Activated T-helper 2 cell treated with anti-CD3 and anti-CD28 coated beads, Interferon-gamma antibody, Interleukin-2, Interleukin-4, amounts not matched to agents 10 μg/mL and 5 μg/mL and 100 μg/mL, durations not matched to agents 14 hours and 24 hours and 36 hours (primary cell): ENCODE results near the gene PSPC1. TPM values are rescaled to one million over a fixed set of nuclear protein-coding genes. Genes with fewer than 3 reads are reported as not detected.
"Not testable (repeated sequence)": the region's sequence is repeated elsewhere in the genome, so short reads cannot be mapped to it uniquely, and the experiment has no call there.

Experiments used
- DNase-seq: peaks from one replicate; pipeline ENCODE4 v3.0.0; 2021; ENCODE audit warnings: low spot score
- H3K27ac Mint-ChIP-seq: one replicate; pipeline ENCODE4 v1.8.0; 2021; ENCODE audit warnings: mixed read lengths
- H3K27me3 Mint-ChIP-seq: one replicate; pipeline ENCODE4 v1.8.0; 2021; ENCODE audit warnings: low read depth, mixed read lengths
- H3K36me3 Mint-ChIP-seq: one replicate; pipeline ENCODE4 v1.8.0; 2021; ENCODE audit warnings: low read depth, mixed read lengths
- H3K4me1 Mint-ChIP-seq: one replicate; pipeline ENCODE4 v1.8.0; 2021; ENCODE audit warnings: low read depth, mixed read lengths
- H3K4me3 Mint-ChIP-seq: one replicate; pipeline ENCODE4 v1.8.0; 2021; ENCODE audit warnings: low read depth, mild to moderate bottlenecking, moderate library complexity, mixed read lengths
- H3K9me3 Mint-ChIP-seq: one replicate; pipeline ENCODE4 v1.8.0; 2021; ENCODE audit warnings: mixed read lengths
- intact Hi-C: fragments of 100-400 bp; cut with micrococcal nuclease; formaldehyde crosslinking; loops from one replicate; pipeline ENCODE4 v1.15.1; 2023
- total RNA-seq: library from RNA; stranded (reverse); gene quantifications from 2 replicates; pipeline ENCODE4 v1.2.3, GENCODE V29; 2022

The PSPC1 gene, protein sequence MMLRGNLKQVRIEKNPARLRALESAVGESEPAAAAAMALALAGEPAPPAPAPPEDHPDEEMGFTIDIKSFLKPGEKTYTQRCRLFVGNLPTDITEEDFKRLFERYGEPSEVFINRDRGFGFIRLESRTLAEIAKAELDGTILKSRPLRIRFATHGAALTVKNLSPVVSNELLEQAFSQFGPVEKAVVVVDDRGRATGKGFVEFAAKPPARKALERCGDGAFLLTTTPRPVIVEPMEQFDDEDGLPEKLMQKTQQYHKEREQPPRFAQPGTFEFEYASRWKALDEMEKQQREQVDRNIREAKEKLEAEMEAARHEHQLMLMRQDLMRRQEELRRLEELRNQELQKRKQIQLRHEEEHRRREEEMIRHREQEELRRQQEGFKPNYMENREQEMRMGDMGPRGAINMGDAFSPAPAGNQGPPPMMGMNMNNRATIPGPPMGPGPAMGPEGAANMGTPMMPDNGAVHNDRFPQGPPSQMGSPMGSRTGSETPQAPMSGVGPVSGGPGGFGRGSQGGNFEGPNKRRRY
- total RNA-seq, result 68.8 and 69.0 TPM in 2 replicates

DNA sequence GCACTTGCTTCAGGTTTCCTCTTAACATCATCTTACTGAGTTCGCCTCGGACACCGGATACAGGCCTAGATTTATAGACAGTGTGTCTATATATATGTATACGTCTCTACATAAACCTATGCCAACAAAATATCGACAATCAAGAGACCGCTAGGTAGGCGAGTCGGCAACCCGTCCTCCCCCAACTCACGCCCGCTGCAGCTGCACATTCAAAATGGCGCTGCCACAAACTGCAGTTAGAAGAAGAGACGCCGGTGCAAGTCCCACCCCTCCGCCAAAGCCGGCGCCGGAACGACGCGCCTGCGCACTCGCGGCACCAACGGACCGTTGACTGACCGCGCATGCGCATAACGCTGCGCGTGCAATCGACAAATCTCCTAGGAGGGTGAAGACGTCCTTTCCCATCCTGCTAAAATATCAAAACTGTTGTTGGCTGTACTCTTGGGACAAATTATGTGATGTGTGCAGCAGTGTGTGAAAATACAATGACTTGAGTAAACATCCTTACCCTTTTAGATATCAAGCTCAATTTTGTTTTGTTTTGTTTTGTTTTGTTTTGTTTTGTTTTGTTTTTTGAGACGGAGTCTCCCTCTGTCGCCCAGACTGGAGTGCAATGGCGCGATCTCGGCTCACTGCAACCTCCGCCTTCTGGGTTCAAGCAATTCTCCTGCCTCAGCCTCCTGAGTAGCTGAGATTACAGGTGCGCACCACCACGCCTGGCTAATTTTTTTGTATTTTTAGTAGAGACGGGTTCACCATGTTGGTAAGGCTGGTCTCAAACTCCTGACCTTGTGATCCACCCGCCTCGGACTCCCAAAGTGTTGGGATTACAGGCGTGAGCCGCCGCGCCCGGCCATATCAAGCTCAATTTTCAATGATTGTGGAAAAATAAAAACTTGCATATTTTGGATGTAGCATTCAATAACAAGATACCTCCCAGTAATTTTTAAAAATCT, at the start of gene PSPC1:
Gene PSPC1 (minus strand): TSS at position 219 of the 956 bp plus-strand sequence. CDS start 188 bp downstream, at position 31.
- not testable (repeated sequence) for H3K9me3 Mint-ChIP-seq, H3K27me3 Mint-ChIP-seq, H3K36me3 Mint-ChIP-seq, H3K4me1 Mint-ChIP-seq
- Mint-ChIP-seq H3K4me3 (peak within 1 kb of the TSS; percentile 93), H3K27ac (peak within 1 kb of the TSS; percentile 97)
- peak; percentile 95 for DNase-seq
- intact Hi-C loops, result loop anchor here (1.0 to 2.0 kb wide), 3 partner anchors 80 to 177 kb away; partner anchors contain the start of genes MPHOSPH8 and ZMYM5

DNA sequence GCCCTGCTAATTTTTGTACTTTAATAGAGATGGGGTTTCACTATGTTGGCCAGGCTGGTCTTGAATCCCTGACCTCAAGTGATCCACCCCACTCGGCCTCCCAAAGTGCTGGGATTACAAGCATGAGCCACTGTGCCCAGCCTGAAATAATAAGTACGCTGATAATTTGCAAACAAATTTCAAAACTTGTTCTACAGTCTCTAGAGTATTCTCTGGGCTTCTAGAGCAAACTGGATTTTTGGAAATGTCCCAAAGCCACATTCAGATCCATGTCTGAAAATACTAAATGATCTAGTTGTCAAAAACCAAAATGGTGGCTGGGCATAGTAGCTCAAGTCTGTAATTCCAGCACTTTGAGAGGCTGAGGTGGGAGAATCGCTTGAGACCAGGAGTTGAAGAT, 39.9 kb upstream of the PSPC1 start:
- Mint-ChIP-seq H3K27ac (no peak overlapping the region), H3K4me3 (no peak overlapping the region), H3K4me1 (no peaks in the 10 kb centered on the region), H3K36me3 (peaks cover 56% of the 10 kb centered on the region), H3K9me3 (no peaks in the 10 kb centered on the region), H3K27me3 (no peaks in the 10 kb centered on the region)
- intact Hi-C loops, result no loop called here
- DNase-seq, result no peak

DNA sequence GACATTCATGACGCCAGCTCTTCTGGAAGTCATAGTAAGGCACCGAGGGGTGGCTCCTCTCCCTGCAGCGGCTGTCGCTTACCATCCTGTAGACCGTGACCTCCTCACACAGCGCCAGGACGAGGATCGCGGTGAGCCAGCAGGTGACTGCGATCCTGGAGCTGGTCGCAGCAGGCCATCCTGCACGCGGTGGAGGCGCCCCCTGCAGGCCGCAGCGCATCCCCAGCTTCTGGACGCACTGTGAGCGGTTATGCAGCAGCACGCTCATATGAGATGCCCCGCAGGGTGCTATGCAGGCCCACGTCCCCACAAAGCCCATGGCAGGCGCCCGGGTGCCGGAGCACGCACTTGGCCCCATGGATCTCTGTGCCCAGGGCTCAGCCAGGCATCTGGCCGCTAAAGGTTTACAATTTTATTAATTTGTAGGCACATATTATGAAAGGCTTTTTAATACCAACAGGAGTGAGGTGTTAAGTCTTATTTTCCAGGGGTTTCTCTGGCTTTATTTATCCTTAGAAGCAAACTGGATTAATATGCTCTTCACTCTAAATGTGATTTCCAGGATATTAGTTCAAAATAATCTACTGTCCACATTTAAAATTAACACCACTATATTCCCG, 35.6 kb upstream of the PSPC1 start:
- Mint-ChIP-seq H3K9me3 (no peaks in the 10 kb centered on the region), H3K27ac (no peak overlapping the region), H3K27me3 (no peaks in the 10 kb centered on the region), H3K4me1 (no peaks in the 10 kb centered on the region), H3K4me3 (no peak overlapping the region), H3K36me3 (peaks cover 36% of the 10 kb centered on the region)
- intact Hi-C loops, result no loop called here
- DNase-seq, result peak; percentile 11

DNA sequence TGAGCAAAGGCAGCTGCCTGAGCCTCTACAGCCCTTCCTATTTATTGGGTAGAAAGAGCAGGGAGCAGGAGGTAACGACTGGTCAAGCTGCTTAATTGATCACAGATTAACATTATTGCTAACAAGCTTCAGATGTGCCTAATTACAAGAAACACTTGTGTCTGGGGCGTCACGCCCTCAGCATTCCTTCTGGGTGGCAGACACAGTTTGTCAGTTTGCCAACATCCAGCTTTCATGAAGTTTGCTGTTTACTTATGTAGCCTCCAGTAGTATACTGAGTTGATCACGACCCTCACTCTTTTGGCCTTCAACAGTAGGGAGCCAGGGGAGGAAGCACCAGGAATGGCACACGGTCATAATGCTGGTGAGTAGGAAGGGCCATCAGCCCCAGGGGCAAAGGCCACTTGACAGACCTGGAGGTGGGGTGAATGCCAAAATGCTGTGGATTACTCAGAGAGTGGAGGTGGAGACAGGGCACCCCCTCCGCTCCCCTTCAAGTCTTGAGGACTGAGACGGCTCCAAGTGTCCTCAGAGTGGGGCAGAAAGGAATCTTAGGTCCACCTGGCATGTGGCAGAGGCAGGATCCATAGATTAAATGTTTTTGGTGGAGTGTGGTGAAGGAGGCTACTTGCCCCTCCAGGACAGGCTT, 34.9 kb upstream of the PSPC1 start:
- Mint-ChIP-seq H3K4me1 (no peaks in the 10 kb centered on the region), H3K36me3 (peaks cover 32% of the 10 kb centered on the region), H3K4me3 (no peak overlapping the region), H3K27me3 (no peaks in the 10 kb centered on the region), H3K27ac (no peak overlapping the region), H3K9me3 (no peaks in the 10 kb centered on the region)
- no peak for DNase-seq
- intact Hi-C loops, result no loop called here

DNA sequence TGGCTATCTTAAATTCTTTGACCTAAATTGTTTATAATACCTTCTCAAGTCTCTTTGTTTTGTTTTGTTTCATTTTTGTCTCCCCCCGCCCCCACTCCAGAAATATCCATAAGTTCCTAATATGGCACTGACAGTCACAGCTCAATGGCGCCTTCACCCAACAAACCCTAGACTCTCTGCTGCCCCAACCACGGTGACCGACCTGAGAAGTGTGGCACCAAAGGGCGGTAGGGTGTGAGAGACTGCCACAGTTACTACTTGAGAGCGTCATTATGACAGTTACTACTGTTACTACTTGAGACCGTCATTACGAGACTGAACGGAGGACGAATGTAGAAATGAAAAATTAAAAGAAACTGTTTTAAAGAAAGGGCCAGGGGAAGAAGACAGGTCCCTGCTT, 34.4 kb upstream of the PSPC1 start:
- Mint-ChIP-seq H3K4me1 (no peaks in the 10 kb centered on the region), H3K9me3 (no peaks in the 10 kb centered on the region), H3K4me3 (no peak overlapping the region), H3K27me3 (no peaks in the 10 kb centered on the region), H3K36me3 (peaks cover 34% of the 10 kb centered on the region), H3K27ac (no peak overlapping the region)
- intact Hi-C loops, result no loop called here
- no peak for DNase-seq

DNA sequence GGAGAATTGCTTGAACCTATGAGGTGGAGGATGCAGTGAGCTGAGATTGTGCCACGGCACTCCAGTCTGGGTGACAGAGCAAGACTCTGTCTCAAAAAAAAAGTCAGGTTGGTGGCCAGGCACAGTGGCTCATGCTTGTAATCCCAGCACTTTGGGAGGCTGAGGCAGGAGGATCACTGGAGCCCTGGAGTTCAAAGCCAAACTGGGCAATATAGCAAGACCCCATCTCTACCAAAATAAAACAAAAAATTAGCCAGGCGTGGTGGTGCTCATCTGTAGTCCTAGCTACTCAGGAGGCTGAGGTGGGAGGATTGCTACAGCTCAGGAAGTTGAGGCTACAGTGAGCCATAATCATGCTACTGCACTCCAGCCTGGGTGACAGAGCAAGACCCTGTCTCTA, 33.1 kb upstream of the PSPC1 start:
- intact Hi-C loops, H3K4me3 Mint-ChIP-seq, H3K27ac Mint-ChIP-seq, DNase-seq, H3K4me1 Mint-ChIP-seq, H3K27me3 Mint-ChIP-seq, H3K9me3 Mint-ChIP-seq: not testable (repeated sequence)
- peaks cover 32% of the 10 kb centered on the region for H3K36me3 Mint-ChIP-seq

DNA sequence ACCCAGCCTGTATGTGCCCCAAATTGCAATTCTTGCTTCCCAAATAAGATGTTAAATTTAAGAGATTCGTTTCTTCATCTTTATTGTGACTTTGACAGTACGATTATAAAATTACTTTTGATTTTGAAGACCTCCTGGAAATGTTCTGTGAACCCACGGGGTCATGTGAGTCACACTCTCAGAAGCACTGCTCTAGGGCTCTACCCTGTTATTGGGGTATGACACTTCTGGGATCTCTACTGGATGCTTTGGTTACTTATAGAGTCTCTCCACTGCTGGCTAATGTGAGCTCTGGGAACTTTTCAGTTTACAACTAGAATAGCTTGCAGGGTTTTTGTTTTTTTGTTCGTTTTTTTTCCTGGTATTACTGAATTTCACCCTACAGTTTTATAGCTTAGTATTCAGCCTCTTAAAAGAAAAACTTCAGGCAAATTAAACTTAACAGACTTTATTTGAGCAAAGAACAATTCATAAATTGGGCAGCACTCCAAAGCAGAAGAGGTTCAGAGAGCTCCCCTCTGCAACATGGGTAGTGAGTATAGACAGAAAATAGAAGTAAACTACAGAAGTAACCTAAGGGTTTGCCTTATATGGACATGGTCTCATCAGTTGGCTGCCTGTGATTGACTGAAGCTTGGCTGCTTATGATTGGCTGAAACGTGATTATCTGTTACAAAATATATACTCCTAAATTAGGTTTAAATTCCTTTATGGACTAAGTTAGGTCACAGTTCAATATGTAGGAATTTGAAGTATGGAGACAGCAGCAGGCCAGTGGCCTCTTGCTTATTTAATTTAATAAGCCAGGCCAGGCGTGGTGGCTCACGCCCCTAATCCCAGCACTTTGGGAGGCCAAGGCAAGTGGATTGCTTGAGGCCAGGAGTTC, 28.5 kb upstream of the PSPC1 start:
- Mint-ChIP-seq H3K9me3 (no peaks in the 10 kb centered on the region), H3K4me3 (no peak overlapping the region), H3K27ac (no peak overlapping the region), H3K36me3 (peaks cover 8% of the 10 kb centered on the region), H3K27me3 (no peaks in the 10 kb centered on the region), H3K4me1 (peaks cover 4% of the 10 kb centered on the region)
- DNase-seq, result no peak
- intact Hi-C loops, result no loop called here

DNA sequence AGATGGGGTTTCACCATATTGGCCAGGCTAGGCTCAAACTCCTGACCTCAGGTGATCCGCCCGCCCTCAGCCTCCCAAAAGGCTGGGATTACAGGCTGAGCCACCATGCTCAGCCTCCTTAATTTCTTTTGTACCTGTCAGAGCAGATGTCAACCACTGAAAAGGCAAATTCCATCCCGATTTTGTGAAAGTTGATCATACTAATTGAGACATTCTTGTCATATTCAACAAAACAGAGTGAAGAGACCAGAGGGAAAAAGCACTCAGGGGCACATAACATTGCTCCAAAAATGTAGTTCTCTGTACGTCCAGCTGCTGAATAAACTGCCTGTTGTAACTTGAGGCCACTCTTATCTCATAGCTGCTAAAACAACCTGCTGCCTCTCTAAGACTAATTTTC, 27.4 kb upstream of the PSPC1 start:
- DNase-seq, result no peak
- H3K4me3 Mint-ChIP-seq, result no peak overlapping the region
- H3K9me3 Mint-ChIP-seq, result no peaks in the 10 kb centered on the region
- no peaks in the 10 kb centered on the region for H3K27me3 Mint-ChIP-seq
- peaks cover 4% of the 10 kb centered on the region for H3K4me1 Mint-ChIP-seq
- no peak overlapping the region for H3K27ac Mint-ChIP-seq
- peaks cover 8% of the 10 kb centered on the region for H3K36me3 Mint-ChIP-seq
- intact Hi-C loops, result no loop called here

DNA sequence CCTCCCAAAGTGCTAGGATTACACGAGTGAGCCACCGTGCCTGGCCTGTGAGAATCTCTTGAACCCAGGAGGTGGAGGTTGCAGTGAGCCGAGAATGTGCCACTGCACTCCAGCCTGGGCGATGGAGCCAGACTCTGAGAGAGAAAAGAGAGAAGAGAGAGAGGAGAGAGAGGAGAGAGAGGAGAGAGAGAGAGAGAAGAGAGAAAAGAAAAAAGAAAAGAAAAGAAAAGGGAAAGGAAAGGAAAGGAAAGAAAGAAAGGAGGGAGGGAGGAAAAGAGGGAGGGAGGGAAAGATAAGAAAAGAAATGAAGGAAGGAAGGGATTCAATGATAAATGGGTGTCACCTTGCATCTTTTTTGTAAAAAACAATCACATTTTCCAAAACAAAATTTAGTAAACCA, 23.0 kb upstream of the PSPC1 start:
- DNase-seq, result no peak
- no peaks in the 10 kb centered on the region for H3K4me1 Mint-ChIP-seq
- intact Hi-C loops, result no loop called here
- H3K9me3 Mint-ChIP-seq, result no peaks in the 10 kb centered on the region
- no peaks in the 10 kb centered on the region for H3K36me3 Mint-ChIP-seq
- no peaks in the 10 kb centered on the region for H3K27me3 Mint-ChIP-seq
- H3K4me3 Mint-ChIP-seq, result no peak overlapping the region
- H3K27ac Mint-ChIP-seq, result no peak overlapping the region

DNA sequence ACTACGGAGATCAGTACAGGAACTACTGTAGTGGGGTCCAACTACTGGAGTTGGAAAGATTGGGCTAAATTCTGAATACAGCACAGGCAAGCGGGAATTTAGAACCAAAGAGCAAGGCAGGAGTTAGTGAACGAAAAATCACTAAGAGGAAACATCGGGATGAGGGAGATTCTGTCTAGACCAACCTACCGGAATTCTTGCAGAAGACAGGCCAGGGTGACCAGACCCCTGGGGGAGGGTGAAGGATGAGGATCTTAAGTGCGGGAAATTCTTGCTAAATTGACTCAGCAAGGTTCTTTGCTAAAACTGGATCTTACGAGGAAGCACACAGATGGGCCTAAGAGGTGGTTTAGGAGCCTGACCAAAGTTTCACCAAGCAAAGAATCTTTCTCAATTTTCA, 13.2 kb upstream of the PSPC1 start:
- DNase-seq, result no peak
- H3K27me3 Mint-ChIP-seq, result no peaks in the 10 kb centered on the region
- no peaks in the 10 kb centered on the region for H3K4me1 Mint-ChIP-seq
- intact Hi-C loops, result no loop called here
- H3K9me3 Mint-ChIP-seq, result no peaks in the 10 kb centered on the region
- no peaks in the 10 kb centered on the region for H3K36me3 Mint-ChIP-seq
- no peak overlapping the region for H3K27ac Mint-ChIP-seq
- no peak overlapping the region for H3K4me3 Mint-ChIP-seq

DNA sequence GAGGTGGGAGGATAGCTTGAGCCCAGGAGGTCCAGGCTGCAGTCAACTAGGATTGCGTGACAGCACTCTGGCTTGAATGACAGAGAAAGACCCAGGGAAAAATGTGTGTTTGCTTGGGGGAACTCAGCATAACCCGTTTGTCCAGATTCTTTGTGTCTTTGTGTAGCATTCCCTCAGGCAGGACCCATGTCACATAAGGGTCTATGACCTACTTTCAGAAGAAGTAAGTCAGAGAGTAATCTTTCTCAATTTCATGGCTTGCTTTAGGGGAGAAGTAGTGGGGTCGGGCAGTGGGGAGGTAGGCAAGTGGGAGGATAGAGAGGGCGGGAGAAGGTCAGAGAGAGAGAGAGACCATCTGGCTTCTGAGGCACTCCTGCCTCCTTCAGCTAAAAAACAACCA, 11.9 kb upstream of the PSPC1 start:
- no peaks in the 10 kb centered on the region for H3K9me3 Mint-ChIP-seq
- H3K36me3 Mint-ChIP-seq, result no peaks in the 10 kb centered on the region
- no peak overlapping the region for H3K4me3 Mint-ChIP-seq
- intact Hi-C loops, result no loop called here
- no peak for DNase-seq
- H3K27me3 Mint-ChIP-seq, result no peaks in the 10 kb centered on the region
- no peak overlapping the region for H3K27ac Mint-ChIP-seq
- no peaks in the 10 kb centered on the region for H3K4me1 Mint-ChIP-seq
